Measurements from ENCODE around the gene TXK. TPM values are rescaled to one million over a fixed set of nuclear protein-coding genes. Genes with fewer than 3 reads are reported as not detected.

TXK gene
- not detected for polyA plus RNA-seq (2012; ENCODE audit: insufficient read length, low read depth)

DNA sequence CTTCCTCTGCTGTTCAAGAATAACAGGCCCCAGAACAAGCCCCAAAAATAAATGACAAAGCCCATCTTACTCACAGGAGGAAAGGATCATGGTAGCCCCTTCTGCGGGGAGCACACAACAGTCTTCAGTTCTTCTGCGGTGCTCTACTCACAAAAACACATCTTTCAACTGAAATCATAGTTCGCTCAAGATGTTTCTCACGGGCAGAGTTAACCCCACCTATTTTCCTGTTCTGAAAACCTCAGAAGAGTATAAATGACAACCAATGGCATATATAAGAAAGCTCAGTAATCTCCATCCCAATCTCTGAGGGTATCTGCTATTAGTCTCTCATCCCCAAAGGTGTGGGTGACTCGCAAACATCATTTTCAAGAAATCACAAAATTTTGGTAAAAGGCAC is at the start of gene TXK:
TSS of gene TXK (minus strand) at position 170 of the 400 bp plus-strand sequence. CDS start at position 90, 80 bp downstream.
- TF ChIP-seq FOXP2 (optimal IDR thresholded peaks at IDR 0.05; ENCODE audit: borderline replicate concordance, extremely low read depth, extremely low read length, insufficient read depth): no peak
- no peak for TF ChIP-seq SIN3A (IDR thresholded peaks at IDR 0.05; ENCODE audit: borderline replicate concordance, insufficient read depth, low read length)
- TF ChIP-seq, protein P1, sequence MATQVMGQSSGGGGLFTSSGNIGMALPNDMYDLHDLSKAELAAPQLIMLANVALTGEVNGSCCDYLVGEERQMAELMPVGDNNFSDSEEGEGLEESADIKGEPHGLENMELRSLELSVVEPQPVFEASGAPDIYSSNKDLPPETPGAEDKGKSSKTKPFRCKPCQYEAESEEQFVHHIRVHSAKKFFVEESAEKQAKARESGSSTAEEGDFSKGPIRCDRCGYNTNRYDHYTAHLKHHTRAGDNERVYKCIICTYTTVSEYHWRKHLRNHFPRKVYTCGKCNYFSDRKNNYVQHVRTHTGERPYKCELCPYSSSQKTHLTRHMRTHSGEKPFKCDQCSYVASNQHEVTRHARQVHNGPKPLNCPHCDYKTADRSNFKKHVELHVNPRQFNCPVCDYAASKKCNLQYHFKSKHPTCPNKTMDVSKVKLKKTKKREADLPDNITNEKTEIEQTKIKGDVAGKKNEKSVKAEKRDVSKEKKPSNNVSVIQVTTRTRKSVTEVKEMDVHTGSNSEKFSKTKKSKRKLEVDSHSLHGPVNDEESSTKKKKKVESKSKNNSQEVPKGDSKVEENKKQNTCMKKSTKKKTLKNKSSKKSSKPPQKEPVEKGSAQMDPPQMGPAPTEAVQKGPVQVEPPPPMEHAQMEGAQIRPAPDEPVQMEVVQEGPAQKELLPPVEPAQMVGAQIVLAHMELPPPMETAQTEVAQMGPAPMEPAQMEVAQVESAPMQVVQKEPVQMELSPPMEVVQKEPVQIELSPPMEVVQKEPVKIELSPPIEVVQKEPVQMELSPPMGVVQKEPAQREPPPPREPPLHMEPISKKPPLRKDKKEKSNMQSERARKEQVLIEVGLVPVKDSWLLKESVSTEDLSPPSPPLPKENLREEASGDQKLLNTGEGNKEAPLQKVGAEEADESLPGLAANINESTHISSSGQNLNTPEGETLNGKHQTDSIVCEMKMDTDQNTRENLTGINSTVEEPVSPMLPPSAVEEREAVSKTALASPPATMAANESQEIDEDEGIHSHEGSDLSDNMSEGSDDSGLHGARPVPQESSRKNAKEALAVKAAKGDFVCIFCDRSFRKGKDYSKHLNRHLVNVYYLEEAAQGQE (IDR thresholded peaks at IDR 0.05; ENCODE audit: insufficient read depth in 1 of 2, low read depth in 2 of 2, low read length in 2 of 2): no peak
- no peak for TF ChIP-seq POLR2AphosphoS5 (IDR thresholded peaks at IDR 0.05; ENCODE audit: low read depth, low read length)
- no peak for TF ChIP-seq TAF1 (IDR thresholded peaks at IDR 0.05; ENCODE audit: borderline replicate concordance, insufficient read depth, low read length)

DNA sequence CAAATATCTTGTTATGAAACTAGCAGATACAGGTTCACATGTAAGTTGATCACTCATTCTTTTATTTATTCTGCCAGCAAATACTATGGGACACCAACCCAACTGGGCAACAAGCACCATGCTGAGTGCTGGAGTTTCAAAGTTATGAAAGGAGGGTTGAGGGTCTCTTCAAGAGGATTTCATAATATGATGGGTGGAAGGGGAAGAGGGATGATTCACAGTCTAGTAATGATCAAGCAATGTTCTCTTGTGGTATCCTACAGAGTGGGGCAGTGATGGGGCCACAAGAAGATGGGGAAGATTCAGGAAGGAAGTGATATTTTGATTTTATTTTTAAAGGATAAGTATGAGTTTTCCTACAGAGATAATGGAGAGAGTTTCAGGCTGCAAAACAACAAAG is 46.2 kb upstream of the TXK start:
- no peak for TF ChIP-seq SIN3A (IDR thresholded peaks at IDR 0.05; ENCODE audit: borderline replicate concordance, insufficient read depth, low read length)

DNA sequence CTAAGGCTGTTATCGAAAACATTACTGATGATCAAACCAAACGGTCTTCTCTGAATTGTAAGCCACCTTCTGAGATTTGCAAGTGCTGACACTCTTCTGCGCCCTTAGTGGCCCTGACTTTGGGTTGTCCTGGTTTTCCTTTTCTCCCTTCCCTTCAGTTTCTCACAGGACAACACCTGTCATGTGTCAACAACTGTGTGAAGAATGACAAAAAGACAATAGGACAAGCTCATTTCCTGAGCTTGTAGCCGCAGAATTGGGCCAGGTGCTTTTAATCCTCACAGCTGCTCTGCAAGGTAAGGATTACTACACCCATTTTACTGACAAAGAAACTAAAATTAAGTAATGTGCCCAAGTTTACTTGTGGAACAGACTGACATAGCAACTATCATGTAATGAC is 44.9 kb upstream of the TXK start:
- TF ChIP-seq TAF1 (IDR thresholded peaks at IDR 0.05; ENCODE audit: borderline replicate concordance, insufficient read depth, low read length) (no peak), FOXP2 (optimal IDR thresholded peaks at IDR 0.05; ENCODE audit: borderline replicate concordance, extremely low read depth, extremely low read length, insufficient read depth) (no peak), POLR2AphosphoS5 (IDR thresholded peaks at IDR 0.05; ENCODE audit: low read depth, low read length) (no peak), SIN3A (IDR thresholded peaks at IDR 0.05; ENCODE audit: borderline replicate concordance, insufficient read depth, low read length) (no peak)
- TF ChIP-seq, protein P1 (IDR thresholded peaks at IDR 0.05; ENCODE audit: insufficient read depth in 1 of 2, low read depth in 2 of 2, low read length in 2 of 2): no peak

DNA sequence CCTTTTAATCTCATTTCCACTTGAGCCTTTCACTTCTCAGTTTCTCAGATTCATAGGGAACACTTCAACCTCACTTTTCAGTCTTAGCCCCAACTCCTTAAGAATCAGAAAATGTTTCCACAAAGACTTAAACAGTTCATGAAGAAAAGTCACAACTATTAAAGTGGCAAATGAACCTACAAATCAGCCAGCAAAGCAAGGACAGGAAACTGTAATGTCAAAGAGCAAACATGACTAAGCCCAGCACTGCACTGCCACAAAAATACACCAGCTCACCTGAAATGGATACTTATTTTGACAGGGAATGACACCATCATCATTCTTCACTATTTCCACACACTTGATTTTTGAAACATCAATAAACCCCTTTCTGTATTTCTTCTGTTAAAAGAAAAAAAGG is 41.8 kb upstream of the TXK start:
- TF ChIP-seq FOXP2 (optimal IDR thresholded peaks at IDR 0.05; ENCODE audit: borderline replicate concordance, extremely low read depth, extremely low read length, insufficient read depth) (no peak), POLR2AphosphoS5 (IDR thresholded peaks at IDR 0.05; ENCODE audit: low read depth, low read length) (no peak), SIN3A (IDR thresholded peaks at IDR 0.05; ENCODE audit: borderline replicate concordance, insufficient read depth, low read length) (no peak), TAF1 (IDR thresholded peaks at IDR 0.05; ENCODE audit: borderline replicate concordance, insufficient read depth, low read length) (no peak)
- TF ChIP-seq, protein P1 (IDR thresholded peaks at IDR 0.05; ENCODE audit: insufficient read depth in 1 of 2, low read depth in 2 of 2, low read length in 2 of 2): no peak

DNA sequence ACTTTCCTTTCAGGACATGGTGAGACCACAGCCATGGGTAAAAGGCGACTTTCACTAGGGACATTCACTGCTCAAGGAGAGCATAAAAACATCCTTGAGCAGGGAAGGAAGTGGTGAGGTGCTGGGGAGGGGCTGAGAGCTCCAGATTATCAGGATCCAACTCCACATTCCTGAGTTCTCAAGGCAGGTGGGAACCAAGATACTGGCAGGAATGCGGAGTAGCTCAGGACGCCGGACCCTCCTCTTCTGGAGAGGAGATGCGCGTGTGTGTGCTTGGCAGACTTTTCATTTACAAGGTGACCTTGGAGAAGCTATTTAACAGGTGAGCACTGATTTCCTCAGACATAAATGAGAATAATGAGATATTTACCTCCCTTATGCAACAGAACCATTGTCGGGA is 41.3 kb upstream of the TXK start:
- TF ChIP-seq FOXP2 (optimal IDR thresholded peaks at IDR 0.05; ENCODE audit: borderline replicate concordance, extremely low read depth, extremely low read length, insufficient read depth) (no peak), POLR2AphosphoS5 (IDR thresholded peaks at IDR 0.05; ENCODE audit: low read depth, low read length) (no peak), TAF1 (IDR thresholded peaks at IDR 0.05; ENCODE audit: borderline replicate concordance, insufficient read depth, low read length) (no peak), SIN3A (IDR thresholded peaks at IDR 0.05; ENCODE audit: borderline replicate concordance, insufficient read depth, low read length) (no peak)
- TF ChIP-seq, protein P1 (IDR thresholded peaks at IDR 0.05; ENCODE audit: insufficient read depth in 1 of 2, low read depth in 2 of 2, low read length in 2 of 2): no peak

All from PFSK-1 (cell line).